ENCODE measurements around the gene SLC22A23.

GRCh38 chr6:3456395-3456897, 404 bp downstream of the SLC22A23 start:
- TF ChIP-seq POLR2A (IDR thresholded peaks at IDR 0.05) = no peak
- no peak for TF ChIP-seq CTCF (IDR thresholded peaks at IDR 0.05)
- no peak for TF ChIP-seq POLR2AphosphoS5 (IDR thresholded peaks at IDR 0.05)
